Kidney epithelial cell (primary cell): Measurements from ENCODE around the gene NAA38. TPM values are rescaled to one million over a fixed set of nuclear protein-coding genes. Genes with fewer than 3 reads are reported as not detected.

Experiments
- DNase-seq: peaks from one replicate; pipeline ENCODE4 v3.0.0-alpha.2; 2010; ENCODE audit warnings: low read depth
- H3K27me3 ChIP-seq: 2 replicates; pipeline ENCODE4 v1.6.0; 2011; ENCODE audit warnings: low read length; ENCODE audit not compliant: control insufficient read depth, insufficient read depth
- H3K36me3 ChIP-seq: 2 replicates; pipeline ENCODE4 v1.5.1; 2011; ENCODE audit warnings: low read length; ENCODE audit not compliant: control insufficient read depth, insufficient read depth
- H3K4me3 ChIP-seq: 2 replicates; pipeline ENCODE4 v1.5.1; 2011; ENCODE audit warnings: low read depth, mild to moderate bottlenecking, control low read depth, low read length
- CTCF ChIP-seq: IDR thresholded peaks from 2 replicates; pipeline ENCODE4 v1.5.1; 2011; ENCODE audit warnings: mild to moderate bottlenecking, moderate library complexity, low read length, control low read depth, inconsistent platforms; ENCODE audit not compliant: insufficient read depth, poor library complexity, severe bottlenecking
- total RNA-seq: library from RNA; depleted of rRNA; stranded (reverse); fragments of >200 nt; gene quantifications from 2 replicates; pipeline ENCODE4 v1.2.3, GENCODE V29; 2015

The NAA38 gene
- total RNA-seq, 1 donor from 2014 or later: 51.0 TPM

- no peak for DNase-seq
- no peaks in the 10 kb centered on the region for H3K27me3 ChIP-seq
- peak overlapping the region; percentile 82 for H3K4me3 ChIP-seq
- no peak for TF ChIP-seq CTCF
- peaks cover 6% of the 10 kb centered on the region for H3K36me3 ChIP-seq
These were observed 29.7 kb upstream of the NAA38 start for GRCh38 chr17:7887038-7887481.

GRCh38 chr17:7886227-7887037, 29.1 kb upstream of the NAA38 start:
- peaks cover 4% of the 10 kb centered on the region for H3K36me3 ChIP-seq
- no peaks in the 10 kb centered on the region for H3K27me3 ChIP-seq
- no peak for TF ChIP-seq CTCF
- no peak for DNase-seq
- peak overlapping the region; percentile 82 for H3K4me3 ChIP-seq

DNA sequence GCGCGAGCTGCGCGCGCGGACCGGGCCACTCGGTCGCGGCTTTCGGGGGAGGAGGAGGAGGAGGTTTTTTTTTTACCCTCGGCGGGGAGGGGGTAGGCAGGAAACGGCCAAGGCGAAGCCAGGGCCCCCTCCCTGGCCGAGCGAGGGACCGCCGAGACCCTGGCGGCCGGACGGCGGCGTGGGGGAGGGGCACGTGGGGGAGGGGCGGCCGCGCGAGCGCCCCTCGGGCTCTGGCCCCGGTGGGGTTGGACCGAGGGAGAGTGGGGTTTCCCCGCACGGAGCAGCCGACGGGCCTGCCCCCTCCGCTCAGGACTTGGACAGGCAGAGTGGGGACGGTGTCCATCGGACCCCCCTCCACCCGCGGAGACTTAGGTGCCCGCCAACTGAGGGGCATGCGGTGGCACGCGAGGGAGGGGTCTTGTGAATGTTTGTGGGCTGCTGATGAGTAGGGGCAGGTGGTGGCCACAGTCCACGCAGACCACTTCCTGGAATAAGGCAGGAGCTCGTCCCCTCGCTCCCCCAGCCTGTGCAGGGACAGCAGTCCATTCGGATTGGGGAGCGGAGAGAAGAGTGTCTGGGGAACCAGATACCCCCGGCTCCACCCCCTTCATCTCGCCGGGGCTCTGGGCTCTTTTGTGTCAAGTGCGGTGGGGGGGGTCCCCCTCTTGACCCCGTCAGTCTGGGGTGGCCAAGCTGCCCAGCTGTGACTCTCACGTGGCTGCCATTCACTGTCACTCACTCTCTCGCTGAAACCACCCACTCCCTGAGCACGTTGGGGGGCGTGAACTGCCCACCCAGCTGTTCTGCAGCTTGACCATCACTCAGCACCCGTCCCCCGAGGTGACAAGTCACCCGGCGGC, 28.2 kb upstream of the NAA38 start:
- TF ChIP-seq CTCF: no peak
- Histone ChIP-seq H3K27me3 (no peaks in the 10 kb centered on the region), H3K36me3 (peaks cover under 1% of the 10 kb centered on the region), H3K4me3 (peak overlapping the region; percentile 82)
- DNase-seq: no peak

GRCh38 chr17:7884581-7885366, 27.4 kb upstream of the NAA38 start:
- no peak for TF ChIP-seq CTCF
- H3K4me3 ChIP-seq: peak overlapping the region; percentile 82
- DNase-seq: no peak
- no peaks in the 10 kb centered on the region for H3K36me3 ChIP-seq
- H3K27me3 ChIP-seq: no peaks in the 10 kb centered on the region

DNA sequence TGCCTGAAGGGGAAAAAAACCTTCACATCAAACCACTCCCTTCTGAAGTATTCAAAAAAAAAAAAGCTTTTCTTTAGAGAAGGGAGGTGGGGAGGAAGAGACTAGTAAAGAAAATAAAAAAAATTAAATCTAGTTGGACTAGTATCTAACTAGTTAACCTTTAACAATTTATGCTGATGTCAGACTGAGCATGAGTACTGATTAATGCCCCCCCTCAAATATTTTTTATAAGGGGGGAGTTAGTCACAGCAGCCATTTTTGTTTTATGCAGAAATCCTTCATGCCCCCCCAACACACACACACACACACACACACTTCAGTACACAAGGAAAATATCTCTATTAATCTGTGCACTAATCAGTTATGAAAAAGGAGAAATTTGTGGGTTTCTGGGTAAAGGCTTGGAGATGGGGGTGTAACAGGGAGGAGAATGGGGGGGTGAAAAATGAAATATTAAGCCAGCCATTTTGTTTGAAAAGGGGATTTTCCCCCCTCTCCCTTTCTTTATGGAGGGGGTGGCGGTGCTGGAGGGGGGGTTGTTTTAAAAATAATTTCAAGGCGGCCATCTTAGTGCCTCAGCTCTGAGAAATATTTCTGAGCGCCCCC, 26.5 kb upstream of the NAA38 start:
- TF ChIP-seq CTCF: no peak
- Histone ChIP-seq H3K36me3 (no peaks in the 10 kb centered on the region), H3K4me3 (peak overlapping the region; percentile 28), H3K27me3 (no peaks in the 10 kb centered on the region)
- no peak for DNase-seq
